HG03460 (cell line): Measurements from ENCODE around the gene SEPTIN5.
"Not testable (repeated sequence)": the region's sequence is repeated elsewhere in the genome, so short reads cannot be mapped to it uniquely, and the experiment has no call there.

ENCODE experiments used
- ATAC-seq: cut with Tn5 transposase; IDR thresholded peaks from one replicate; pipeline ENCODE4 v1.9.1; 2021; ENCODE audit not compliant: unreplicated experiment

The SEPTIN5 gene

DNA sequence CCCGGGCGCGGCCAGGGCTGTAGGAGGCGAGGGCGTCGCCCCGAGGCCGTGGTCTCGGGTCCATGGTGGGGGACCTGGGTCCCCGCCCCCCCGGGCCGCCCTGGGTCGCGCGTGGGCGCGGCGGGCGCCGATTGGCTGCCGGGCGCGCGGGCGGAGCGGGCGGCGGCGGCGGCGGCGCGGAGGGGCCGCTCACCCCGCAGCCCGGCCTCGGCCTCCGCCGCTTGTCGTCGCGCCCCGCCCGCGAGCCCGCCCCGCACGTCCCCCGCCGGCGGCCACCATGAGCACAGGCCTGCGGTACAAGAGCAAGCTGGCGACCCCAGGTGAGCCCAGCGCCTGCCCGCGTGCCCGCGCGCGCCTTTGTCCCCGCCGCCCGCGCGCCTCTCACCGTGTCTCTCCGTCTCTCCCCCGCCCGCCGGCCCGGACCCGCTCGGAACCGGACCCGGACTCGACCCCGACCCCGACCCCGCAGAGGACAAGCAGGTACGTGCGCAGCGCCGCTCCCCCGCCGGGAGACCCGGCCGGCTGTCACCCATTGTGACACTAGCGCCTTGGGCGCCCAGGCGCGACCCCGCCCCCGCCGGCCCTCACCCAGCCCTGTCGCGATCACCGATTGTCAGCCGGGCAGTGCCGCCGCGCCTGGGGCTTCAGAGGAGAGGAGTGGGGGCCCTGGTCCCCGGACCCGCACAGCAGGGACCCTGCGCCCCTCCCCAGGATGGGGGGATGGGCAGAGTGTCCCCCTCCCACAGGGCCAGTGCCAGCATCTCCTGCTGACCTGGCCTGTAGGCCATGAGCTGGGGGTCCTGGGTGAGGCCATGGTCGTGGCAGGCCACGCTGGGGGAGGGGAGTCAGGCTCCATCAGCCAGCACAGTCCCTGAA lies at the start of gene SEPTIN5:
SEPTIN5 (plus strand) TSS at position 192 of the 876 bp plus-strand sequence; CDS start at position 278, 86 bp downstream.
- no peak for ATAC-seq

GRCh38 chr22:19664951-19665783 lies 49.1 kb upstream of the SEPTIN5 start:
- ATAC-seq, result no peak

DNA sequence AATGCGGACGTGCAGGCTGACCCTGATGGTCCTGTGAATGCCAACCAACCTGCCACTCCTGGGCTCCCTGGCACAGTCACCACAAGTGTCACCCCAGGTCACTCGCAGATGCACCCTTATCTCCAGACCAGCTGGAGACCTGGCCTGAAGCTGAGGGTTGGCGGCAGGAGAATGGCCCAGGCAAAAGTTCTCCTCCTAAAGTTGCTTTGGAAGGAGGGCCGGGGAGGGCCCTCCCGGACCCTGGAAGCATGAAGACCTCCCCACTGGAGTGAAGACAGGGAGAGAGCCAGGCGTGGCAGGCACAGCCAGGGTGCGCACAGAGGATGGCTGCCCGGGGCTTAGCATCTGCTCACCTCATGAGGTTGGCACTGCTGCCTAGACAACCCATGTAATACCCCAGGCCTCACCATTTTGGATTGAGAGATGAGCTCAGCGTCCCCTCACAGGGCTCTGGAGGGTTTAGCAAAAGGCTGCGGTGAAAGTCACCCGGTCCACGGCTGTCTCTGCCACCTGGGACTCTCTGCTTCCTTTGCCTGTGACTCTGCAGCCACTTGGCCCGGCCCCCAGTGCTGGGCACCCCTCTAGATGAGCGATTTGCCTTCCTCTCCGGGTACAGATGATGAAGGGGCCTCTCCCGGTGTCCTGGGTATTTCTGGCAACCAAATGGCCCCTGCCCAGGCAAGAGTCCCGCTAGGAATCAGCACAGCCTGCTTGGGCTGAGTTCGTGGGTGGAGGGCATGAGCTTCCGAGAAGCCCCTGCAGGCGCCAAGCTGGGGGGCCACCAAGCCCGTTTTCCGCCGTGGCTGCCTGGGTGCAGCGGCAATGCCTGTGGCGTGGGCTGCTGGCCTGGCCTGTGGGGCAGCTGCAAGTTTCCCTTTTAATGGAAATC lies 48.3 kb upstream of the SEPTIN5 start:
- ATAC-seq, result no peak

DNA sequence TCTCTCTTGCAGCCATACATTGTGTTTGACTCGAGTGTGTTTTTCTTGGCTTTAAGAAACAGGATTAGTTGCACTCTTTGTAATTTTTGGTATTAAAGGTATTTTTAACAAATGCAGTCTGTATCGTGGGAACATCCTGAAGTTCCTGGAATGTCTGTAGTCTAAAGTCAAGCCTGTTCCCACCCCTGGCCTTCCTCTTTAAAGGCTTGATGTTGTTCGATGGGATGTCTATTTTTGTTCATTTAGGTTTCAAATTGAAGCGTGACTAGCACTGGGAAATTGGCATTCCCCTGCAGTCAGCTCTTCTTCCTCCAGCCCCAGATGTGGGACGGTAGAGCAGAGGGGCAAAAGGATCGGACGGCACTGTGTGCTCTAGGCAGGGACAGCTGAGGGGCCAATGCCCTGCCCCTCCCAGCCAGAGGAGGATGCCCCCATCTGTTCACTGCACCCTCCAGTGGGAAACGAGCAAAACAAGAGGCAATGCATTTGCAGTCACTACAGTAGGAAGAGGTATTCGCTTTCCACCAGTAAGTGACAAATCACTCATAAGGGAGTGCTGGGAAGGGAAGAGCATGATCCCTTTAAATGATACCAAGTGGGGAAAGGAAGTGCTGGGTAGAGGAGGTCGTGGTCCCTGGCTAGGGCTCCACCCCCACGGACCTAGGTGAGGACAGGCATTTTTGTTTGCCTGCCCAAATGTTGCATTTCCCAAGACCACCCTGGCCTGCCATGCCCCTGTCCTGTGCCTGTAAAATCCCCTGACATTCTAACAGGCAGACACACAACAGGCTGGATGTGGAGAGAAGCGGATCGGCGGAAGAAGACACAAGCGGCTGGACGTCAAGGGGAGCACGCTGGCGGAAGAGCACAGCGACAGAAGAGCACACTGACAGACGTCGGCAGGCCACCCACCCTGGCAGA lies 47.4 kb upstream of the SEPTIN5 start:
- no peak for ATAC-seq

DNA sequence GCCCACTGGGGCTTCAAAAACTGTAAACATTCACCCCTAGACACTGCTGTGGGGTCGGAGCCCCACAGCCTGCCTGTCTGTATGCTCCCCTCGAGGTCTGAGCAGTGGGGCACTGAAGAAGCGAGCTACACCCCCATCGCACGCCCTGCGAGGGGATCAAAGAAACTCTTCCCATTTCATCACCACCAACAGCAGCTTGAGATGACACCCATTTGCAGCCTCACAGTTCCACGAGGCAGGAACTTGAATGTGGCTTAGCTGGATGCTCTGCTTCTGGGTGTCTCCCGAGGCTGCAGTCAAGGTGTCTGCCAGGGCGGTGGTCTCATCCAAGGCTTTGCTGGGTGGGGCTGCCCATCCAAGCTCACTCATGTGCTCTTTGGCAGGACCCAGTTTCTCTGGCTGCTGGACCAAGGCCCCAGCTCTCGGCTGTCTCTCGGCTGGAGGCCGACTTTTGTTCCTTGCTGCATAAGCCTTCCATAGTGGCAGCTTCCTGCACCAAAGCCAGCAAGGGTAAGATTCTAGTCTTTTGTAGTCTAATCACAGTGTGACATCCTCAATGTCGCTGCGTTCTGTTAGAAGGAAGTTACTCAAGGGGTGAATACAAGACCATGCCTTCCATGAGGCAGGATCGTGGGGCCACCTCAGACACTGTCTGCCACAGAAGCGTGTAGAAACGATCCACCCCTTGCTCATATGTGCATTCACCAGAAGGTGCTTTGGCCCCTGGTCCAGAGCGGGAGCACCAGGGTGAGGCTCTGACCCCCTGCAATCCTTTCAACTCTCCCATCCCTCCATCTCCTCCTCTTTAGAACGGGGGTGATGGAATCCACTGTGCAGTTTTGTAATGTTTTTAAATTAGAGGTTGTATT lies 46.2 kb upstream of the SEPTIN5 start:
- ATAC-seq, result no peak

DNA sequence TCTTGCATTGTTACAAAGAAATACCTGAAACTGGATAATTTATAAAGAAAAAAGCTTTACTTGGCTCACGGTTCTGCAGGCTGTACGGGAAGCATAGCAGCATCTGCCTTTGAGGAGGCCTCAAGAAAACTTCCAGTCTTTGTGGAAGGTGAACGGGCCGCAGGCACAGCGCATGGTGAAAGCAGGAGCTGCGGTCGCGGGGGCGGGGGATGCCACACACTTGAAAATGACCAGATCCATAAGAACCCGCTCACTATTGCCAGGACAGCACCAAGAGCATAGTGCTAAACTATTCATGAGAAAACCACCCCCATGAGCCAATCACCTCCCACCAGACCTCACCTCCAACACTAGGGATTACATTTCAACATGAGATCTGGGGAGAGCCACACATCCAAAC lies 45.6 kb upstream of the SEPTIN5 start:
- no peak for ATAC-seq

GRCh38 chr22:19669570-19669969 lies 44.7 kb upstream of the SEPTIN5 start:
- no peak for ATAC-seq

DNA sequence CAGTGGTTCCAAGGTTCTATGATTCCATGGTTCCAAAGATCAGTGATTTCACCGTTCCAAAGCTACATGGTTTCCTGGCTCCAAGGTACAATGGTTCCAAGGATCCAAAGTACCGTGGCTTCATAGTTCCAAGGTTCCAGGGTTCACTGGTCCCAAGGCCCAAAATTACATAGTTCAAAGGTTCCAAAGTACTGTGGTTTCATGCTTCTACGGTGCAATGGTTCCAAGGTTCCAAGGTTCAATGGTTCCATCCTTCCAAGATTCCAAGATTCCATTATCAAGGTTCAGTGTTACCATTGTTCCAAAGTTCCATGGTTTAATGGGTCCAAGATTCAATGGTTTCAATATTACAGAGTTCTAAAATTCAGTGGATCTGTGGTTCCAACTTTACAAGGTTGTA lies 43.0 kb upstream of the SEPTIN5 start:
- ATAC-seq, result no peak

- ATAC-seq, result no peak
Measured at GRCh38 chr22:19672054-19672776, 42.1 kb upstream of the SEPTIN5 start.

DNA sequence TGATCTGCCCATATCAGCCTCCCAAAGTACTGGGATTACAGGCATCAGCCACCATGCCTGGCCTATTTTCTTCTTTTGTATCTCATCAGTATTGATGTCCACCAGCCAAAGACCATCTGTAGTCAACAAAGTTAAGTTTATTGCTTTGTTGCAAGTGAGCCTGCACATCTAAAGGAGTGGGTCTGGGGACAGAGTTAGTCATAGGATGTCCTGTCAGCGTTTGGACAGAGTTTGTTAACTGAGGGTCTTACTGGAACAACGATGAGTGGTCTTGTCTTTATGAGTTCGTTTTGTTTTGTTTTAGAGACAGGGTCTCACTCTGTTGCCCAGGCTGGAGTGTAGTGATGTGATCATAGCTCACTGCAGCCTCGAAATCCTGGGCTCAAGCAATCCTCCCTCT lies 40.6 kb upstream of the SEPTIN5 start:
- no peak for ATAC-seq

DNA sequence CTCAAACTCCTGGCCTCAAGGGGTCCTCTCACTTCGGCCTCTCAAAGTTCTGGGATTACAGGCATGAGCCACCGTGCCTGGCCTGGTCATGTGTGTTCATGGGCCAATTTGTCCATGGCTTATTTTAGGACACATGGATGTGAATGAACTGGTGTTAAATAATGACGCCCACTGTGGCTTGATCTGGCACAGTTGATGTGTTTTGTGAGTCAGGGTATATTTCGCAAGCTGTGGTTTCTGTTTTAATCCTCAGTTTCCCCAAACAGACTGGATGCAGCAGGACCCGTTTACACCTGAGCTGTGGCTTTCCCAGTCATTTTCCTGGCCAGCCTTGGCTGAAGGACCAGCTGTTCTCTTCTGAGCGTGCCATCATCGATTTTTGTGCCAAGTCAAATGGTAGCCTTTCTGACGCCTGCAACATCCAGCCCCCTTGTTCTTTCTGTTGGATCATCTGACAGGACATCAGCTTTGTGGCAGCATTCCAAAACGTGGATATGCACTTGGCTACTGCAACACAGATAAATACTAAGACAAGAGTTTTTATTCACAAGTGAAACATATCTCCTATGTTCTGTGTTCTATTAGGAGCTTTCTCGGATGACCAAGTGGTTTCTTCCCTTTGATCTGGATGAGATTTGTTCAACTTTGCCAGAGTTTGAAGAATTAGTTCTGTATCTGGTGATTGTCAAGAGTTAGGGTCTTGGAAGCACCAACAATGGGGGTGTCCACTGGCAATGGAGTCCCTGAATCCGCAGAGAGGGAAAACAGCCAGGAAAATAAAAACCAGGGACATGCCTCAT lies 40.0 kb upstream of the SEPTIN5 start:
- ATAC-seq, result no peak

DNA sequence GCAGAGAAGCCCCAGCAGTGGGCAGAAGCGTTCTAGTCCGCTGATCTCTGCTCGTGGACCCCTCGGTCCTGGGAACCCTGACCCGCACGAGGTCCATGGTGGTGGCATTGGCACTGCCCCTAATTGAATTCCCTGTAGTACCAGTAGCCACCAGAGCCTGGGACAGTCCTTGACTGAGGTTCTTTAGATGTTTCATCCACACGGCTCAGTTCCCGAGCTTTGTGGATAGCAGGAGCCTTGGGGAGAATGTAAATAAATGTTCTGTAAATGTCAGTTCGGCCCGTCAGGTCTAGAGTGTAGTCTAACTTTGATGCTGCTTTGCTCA lies 39.4 kb upstream of the SEPTIN5 start:
- ATAC-seq, result no peak

GRCh38 chr22:19675428-19675827 lies 38.9 kb upstream of the SEPTIN5 start:
- ATAC-seq, result no peak

DNA sequence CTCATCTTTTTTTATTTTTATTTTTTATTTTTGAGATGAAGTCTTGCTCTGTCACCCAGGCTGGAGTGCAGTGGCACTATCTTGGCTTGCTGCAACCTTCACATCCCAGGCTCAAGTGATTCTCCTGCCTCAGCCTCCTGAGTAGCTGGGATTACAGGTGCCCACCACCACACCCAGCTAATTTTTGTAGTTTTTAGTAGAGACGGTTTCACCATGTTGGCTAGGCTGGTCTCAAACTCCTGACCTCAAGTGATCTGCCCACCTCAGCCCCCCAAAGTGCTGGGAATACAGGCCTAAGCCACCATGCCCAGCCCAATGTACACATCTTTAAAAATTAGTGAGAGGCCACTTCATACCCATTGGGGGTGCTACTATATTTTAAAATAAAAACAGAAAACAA lies 37.9 kb upstream of the SEPTIN5 start:
- not testable (repeated sequence) for ATAC-seq

DNA sequence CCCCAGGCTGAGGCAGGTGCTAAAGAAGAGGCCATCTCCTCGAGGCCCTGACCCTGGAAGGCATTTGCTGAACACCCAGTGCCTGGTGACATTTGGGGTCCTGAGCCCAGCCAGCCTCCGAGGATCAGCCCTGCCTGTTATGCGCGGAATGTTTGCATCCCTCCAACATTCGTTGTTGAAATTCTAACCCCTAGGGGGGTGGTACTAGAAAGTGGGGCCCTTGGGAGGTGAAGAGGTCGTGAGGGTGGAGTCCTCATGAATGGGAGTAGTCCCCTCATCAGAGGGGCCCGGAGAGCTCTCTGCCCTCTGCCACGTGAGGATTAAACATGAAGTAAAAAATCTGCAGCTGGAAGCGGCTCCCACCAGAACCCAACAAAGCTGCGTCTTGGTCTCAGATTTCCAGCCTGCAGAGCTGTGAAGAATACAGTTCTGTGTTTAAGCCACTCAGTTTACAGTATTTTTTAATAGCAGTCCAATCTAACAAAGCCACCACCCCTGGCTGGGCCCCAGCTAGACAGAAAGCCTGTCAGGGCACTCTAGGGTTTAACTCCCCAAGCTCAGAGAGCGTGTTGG lies 35.3 kb upstream of the SEPTIN5 start:
- ATAC-seq, result no peak

DNA sequence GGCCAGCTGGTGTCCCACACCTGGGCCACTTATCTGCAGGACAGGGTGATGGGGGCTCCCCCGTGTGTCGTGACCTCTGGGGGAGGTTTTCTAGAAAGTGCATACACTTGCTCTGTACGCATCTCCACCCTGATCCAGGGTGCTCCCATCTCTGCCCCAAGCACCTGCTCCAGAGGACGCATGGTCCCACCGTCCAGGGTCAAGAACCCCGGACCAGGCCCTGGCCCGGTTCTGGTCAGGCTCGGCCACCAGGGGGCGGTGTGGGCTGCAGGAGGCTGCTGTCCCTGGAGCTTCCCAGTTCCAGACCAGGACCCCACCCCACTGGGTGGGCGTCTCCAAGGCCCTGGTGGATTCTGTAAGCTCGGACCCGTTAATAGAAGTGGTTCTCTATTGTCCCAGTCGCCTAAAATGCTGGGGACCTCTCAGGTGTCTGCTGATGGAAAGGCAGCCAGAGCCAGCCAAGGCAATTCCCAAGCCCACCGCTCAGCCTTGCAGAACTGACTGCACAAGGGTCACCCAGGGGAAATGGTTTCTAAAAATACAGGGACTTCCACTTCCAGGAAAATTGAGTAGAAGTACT lies 34.7 kb upstream of the SEPTIN5 start:
- no peak for ATAC-seq

DNA sequence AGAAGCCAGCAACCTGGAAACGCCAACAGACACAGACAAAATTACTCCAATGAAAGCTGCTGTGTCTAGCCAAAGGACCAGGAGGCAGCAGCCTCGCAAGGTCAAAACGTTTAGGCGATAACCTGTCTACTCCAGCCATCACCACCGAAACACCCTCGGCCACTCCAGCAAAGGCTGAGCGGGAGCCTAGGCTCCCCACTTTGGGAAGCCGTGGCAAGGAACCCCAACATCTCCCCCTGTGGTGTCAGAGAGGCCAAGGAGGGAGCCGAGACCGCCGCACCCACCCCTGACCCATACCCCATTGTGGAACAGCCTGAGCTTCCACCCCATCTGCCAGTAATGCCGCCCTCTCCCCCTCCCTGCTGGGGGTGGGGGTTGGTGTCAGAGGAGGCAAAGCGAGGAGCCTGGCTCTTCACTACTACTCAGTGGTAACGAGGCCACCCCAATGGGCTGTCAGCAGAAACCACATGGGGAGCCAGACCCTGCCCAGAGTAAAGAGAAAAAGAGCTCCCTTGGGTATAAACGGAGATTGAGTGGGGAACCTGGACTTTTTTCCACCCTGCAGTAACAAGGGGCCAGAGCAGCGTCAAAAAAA lies 33.9 kb upstream of the SEPTIN5 start:
- no peak for ATAC-seq
